ENCODE data around the gene CELF4.

- TF ChIP-seq CTCF (IDR thresholded peaks at IDR 0.05) (no peak), POLR2AphosphoS5 (IDR thresholded peaks at IDR 0.05) (no peak), POLR2A (IDR thresholded peaks at IDR 0.05) (no peak), EP300 (IDR thresholded peaks at IDR 0.05) (no peak)
Observed at GRCh38 chr18:37251679-37252078, 313.9 kb downstream of the CELF4 start.
